IPS-20b (cell line): ENCODE measurements around the gene ITPKB.
"Not testable (repeated sequence)": the region's sequence is repeated elsewhere in the genome, so short reads cannot be mapped to it uniquely, and the experiment has no call there.

Experiments
- H3K27ac ChIP-seq: one replicate; pipeline ENCODE4 v1.5.1; 2013; ENCODE audit warnings: low read length
- H3K27me3 ChIP-seq: 2 replicates; pipeline ENCODE4 v1.6.1; 2013; ENCODE audit warnings: mild to moderate bottlenecking, low read length, inconsistent platforms; ENCODE audit not compliant: insufficient read depth
- H3K36me3 ChIP-seq: 2 replicates; pipeline ENCODE4 v1.6.1; 2013; ENCODE audit warnings: low read depth, mild to moderate bottlenecking, inconsistent platforms, low read length, moderate library complexity; ENCODE audit not compliant: insufficient read depth
- H3K4me1 ChIP-seq: 2 replicates; pipeline ENCODE4 v1.6.1; 2013; ENCODE audit warnings: mild to moderate bottlenecking, control low read depth, inconsistent platforms, low read length, moderate library complexity; ENCODE audit not compliant: insufficient read depth
- H3K4me3 ChIP-seq: 2 replicates; pipeline ENCODE4 v1.5.1; 2013; ENCODE audit warnings: mild to moderate bottlenecking, low read length, inconsistent platforms
- H3K9ac ChIP-seq: 2 replicates; pipeline ENCODE4 v1.6.1; 2013; ENCODE audit warnings: low read depth, mild to moderate bottlenecking, inconsistent platforms, low read length, moderate library complexity
- H3K9me3 ChIP-seq: 2 replicates; pipeline ENCODE4 v1.6.1; 2013; ENCODE audit warnings: mild to moderate bottlenecking, low read depth, low read length, inconsistent platforms; ENCODE audit not compliant: insufficient read depth

Gene ITPKB

DNA sequence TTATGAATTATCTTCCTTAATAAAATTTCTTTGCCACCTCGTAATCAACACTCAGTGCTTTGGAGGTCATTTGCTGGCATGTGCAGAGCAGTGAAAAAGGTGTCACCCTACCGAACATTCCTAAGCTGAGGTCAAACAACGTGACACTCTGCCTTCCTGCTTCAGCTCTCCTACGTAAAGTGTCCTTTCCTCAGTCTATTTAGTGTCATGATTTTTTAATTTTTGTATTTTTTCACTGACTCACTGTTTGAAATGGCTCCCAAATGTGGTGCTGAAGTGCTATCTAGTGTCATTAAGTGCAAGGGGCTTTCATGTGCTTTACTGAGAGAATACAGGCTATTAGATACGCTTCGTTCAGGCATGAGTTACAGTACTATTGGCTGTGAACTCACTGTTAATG is 37.0 kb upstream of the ITPKB start:
- H3K4me3 ChIP-seq: no peak overlapping the region
- no peaks in the 10 kb centered on the region for H3K9me3 ChIP-seq

GRCh38 chr1:226772446-226773139 is 33.5 kb upstream of the ITPKB start:
- H3K9me3 ChIP-seq: no peaks in the 10 kb centered on the region
- no peaks in the 10 kb centered on the region for H3K27me3 ChIP-seq
- H3K9ac ChIP-seq: no peak overlapping the region
- no peak overlapping the region for H3K27ac ChIP-seq
- H3K4me1 ChIP-seq: no peaks in the 10 kb centered on the region
- no peaks in the 10 kb centered on the region for H3K36me3 ChIP-seq
- H3K4me3 ChIP-seq: no peak overlapping the region

More for the DNA sequence above, 37.0 kb upstream of the ITPKB start:
- Histone ChIP-seq H3K27me3 (no peaks in the 10 kb centered on the region), H3K9ac (no peak overlapping the region), H3K4me1 (no peaks in the 10 kb centered on the region), H3K36me3 (no peaks in the 10 kb centered on the region), H3K27ac (no peak overlapping the region)

- not testable (repeated sequence) for H3K27me3 ChIP-seq, H3K4me3 ChIP-seq, H3K36me3 ChIP-seq, H3K9me3 ChIP-seq, H3K9ac ChIP-seq, H3K27ac ChIP-seq
- peaks cover 15% of the 10 kb centered on the region; the same call in 1 of the 2 replicates for H3K4me1 ChIP-seq
Measured at GRCh38 chr1:226767170-226767569, 28.1 kb upstream of the ITPKB start.

- H3K27ac ChIP-seq: no peak overlapping the region
- no peaks in the 10 kb centered on the region for H3K36me3 ChIP-seq
Measured at GRCh38 chr1:226766565-226766964, 27.5 kb upstream of the ITPKB start.

DNA sequence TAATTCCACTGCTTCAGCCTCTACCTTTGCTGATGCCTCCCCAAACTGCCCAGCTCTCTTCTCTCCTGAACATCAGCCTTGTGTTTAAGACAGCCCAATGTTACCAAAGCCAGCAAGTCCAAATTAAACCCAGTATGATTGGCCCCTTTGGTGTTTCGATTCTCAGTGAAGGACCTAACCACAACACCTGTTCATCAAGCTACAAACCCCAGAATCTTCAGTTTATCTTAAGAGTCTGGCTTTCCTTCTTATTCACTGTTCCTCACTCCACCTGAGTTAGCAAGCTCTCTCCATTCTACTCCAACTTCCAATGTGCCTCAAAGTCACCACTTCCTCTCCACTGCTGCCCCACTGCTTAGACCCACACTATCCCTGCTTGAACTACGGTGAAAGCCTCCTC is 25.5 kb upstream of the ITPKB start:
- Histone ChIP-seq H3K4me1 (peaks cover 15% of the 10 kb centered on the region; the same call in 1 of the 2 replicates), H3K27me3 (no peaks in the 10 kb centered on the region)

More at GRCh38 chr1:226766565-226766964, 27.5 kb upstream of the ITPKB start:
- Histone ChIP-seq H3K27me3 (no peaks in the 10 kb centered on the region), H3K9ac (no peak overlapping the region), H3K4me1 (peaks cover 15% of the 10 kb centered on the region; the same call in 1 of the 2 replicates), H3K4me3 (no peak overlapping the region), H3K9me3 (no peaks in the 10 kb centered on the region)

DNA sequence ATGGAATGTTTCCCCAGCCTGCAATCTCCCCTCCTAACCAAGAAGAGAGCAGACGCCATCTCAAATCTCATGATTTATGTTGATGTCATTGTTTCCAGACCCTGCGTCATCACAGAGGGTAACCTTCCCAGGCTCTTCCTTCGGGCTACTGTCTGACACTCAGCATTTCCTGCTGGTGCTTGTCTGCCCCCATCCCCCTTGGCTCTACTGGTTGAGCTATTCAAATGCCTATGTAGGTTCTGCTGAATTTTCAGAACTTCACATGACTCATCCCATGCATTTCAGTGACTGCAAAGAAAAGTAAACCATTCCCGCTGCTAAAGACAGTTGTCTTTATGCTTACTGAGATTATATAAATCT is 24.8 kb upstream of the ITPKB start:
- Histone ChIP-seq H3K27me3 (no peaks in the 10 kb centered on the region), H3K4me1 (peaks cover 15% of the 10 kb centered on the region; the same call in 1 of the 2 replicates), H3K4me3 (0 out of 2 replicates have a peak overlapping the region, but pooled peaks have one; percentile 2), H3K9me3 (no peaks in the 10 kb centered on the region), H3K27ac (no peak overlapping the region), H3K36me3 (no peaks in the 10 kb centered on the region), H3K9ac (no peak overlapping the region)

More for the DNA sequence above, 25.5 kb upstream of the ITPKB start:
- no peaks in the 10 kb centered on the region for H3K36me3 ChIP-seq
- H3K9me3 ChIP-seq: no peaks in the 10 kb centered on the region
- H3K9ac ChIP-seq: no peak overlapping the region
- no peak overlapping the region for H3K27ac ChIP-seq
- 0 out of 2 replicates have a peak overlapping the region, but pooled peaks have one; percentile 2 for H3K4me3 ChIP-seq

DNA sequence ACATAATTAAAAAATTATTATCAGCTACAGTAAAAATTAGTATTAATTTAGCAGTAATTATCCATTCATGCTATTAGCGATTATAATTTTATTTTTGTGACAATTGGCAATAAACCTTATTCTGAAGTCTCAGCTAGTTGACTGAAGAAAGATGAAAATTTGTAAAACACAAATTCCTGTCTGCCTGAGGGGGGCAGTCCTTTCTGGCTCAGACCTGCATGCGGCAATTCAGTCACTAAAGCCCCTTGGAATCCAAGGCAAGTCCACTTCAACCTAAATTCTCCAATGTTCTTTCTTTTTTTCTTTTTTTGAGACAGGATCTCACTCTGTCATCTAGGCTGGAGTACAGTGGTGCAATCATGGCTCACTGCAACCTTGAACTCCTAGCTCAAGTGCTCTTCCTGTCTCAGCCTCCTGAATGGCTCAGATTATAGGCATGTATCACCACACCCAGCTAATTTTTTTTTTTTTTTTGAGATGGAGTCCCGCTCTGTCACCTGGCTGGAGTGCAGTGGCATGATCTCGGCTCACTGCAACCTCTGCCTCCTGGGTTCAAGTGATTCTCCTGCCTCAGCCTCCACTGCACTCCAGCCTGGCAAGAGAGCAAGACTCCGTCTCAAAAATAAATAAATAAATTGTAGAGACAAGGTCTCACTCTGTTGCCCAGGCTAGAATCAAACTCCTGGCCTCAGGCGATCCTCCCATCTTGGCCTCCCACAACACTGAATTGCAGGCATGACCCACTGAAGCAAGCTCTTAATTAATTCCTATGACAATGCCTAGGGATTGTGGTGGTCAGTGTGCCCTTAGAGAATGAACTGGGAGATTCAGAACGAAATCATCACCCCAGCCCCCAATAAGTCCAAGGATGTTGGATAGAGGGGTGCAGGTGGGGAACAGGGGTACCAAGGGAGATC is 24.2 kb upstream of the ITPKB start:
- H3K4me3 ChIP-seq: no peak overlapping the region
- H3K27me3 ChIP-seq: no peaks in the 10 kb centered on the region
- H3K9ac ChIP-seq: no peak overlapping the region
- no peaks in the 10 kb centered on the region for H3K36me3 ChIP-seq
- no peaks in the 10 kb centered on the region for H3K9me3 ChIP-seq
- H3K27ac ChIP-seq: no peak overlapping the region
- H3K4me1 ChIP-seq: peaks cover 15% of the 10 kb centered on the region; the same call in 1 of the 2 replicates

DNA sequence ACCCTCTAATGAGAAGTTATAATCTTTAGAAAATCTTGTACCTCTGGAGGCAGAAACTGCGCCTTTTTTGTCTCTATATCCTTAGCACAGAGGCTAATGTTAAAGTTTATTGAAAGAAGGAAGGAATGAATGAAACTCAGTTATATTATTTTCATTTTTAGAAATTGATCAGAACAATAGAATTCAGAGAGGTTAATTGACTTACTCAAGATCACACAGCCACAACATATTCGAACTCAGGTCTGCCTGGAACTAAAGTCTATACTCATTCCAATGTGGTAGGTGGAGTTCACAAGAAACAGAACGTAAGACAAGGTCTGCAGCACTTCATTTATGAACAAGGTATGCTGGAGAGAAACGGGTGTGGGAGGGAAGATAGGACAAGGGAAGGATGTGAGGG is 23.0 kb upstream of the ITPKB start:
- H3K9me3 ChIP-seq: no peaks in the 10 kb centered on the region
- no peaks in the 10 kb centered on the region for H3K36me3 ChIP-seq
- peaks cover 15% of the 10 kb centered on the region; the same call in 1 of the 2 replicates for H3K4me1 ChIP-seq
- H3K9ac ChIP-seq: no peak overlapping the region
- no peak overlapping the region for H3K27ac ChIP-seq
- no peak overlapping the region for H3K4me3 ChIP-seq
- H3K27me3 ChIP-seq: no peaks in the 10 kb centered on the region

GRCh38 chr1:226761322-226761721 is 22.2 kb upstream of the ITPKB start:
- H3K27me3 ChIP-seq: no peaks in the 10 kb centered on the region
- no peak overlapping the region for H3K27ac ChIP-seq
- H3K9me3 ChIP-seq: no peaks in the 10 kb centered on the region
- H3K4me3 ChIP-seq: no peak overlapping the region
- no peaks in the 10 kb centered on the region for H3K36me3 ChIP-seq
- H3K4me1 ChIP-seq: peaks cover 15% of the 10 kb centered on the region; the same call in 1 of the 2 replicates
- H3K9ac ChIP-seq: no peak overlapping the region

- H3K27ac ChIP-seq: no peak overlapping the region
- no peak overlapping the region for H3K4me3 ChIP-seq
- H3K36me3 ChIP-seq: no peaks in the 10 kb centered on the region
Measured at GRCh38 chr1:226754793-226755533, 15.9 kb upstream of the ITPKB start.

DNA sequence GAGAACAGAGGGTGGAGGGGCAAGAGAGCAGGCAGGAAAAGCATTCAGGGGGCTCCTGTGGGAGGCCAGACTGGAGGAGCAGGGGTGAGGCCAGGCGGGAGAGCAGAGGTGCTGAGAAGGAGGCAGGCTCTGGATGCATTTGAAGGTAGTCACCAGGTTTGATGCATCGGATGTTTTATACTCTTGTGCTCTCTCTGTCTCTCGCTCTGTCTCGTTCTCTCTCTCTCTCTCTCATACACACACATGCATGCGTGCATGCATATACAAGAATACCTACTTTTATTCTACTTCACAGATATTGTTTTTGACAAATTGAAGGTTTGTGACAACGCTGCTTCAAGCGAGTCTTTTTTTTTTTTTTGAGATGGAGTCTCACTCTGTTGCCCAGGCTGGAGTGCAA is 15.0 kb upstream of the ITPKB start:
- Histone ChIP-seq H3K27ac (no peak overlapping the region), H3K4me3 (no peak overlapping the region), H3K36me3 (no peaks in the 10 kb centered on the region), H3K9ac (no peak overlapping the region), H3K9me3 (no peaks in the 10 kb centered on the region), H3K27me3 (peaks cover 5% of the 10 kb centered on the region; the same call in 1 of the 2 replicates), H3K4me1 (no peaks in the 10 kb centered on the region)

More at GRCh38 chr1:226754793-226755533, 15.9 kb upstream of the ITPKB start:
- H3K9ac ChIP-seq: no peak overlapping the region
- H3K9me3 ChIP-seq: no peaks in the 10 kb centered on the region
- H3K4me1 ChIP-seq: no peaks in the 10 kb centered on the region
- peaks cover 5% of the 10 kb centered on the region; the same call in 1 of the 2 replicates for H3K27me3 ChIP-seq
